ENCODE data around the gene GATAD2A.

The GATAD2A gene

DNA sequence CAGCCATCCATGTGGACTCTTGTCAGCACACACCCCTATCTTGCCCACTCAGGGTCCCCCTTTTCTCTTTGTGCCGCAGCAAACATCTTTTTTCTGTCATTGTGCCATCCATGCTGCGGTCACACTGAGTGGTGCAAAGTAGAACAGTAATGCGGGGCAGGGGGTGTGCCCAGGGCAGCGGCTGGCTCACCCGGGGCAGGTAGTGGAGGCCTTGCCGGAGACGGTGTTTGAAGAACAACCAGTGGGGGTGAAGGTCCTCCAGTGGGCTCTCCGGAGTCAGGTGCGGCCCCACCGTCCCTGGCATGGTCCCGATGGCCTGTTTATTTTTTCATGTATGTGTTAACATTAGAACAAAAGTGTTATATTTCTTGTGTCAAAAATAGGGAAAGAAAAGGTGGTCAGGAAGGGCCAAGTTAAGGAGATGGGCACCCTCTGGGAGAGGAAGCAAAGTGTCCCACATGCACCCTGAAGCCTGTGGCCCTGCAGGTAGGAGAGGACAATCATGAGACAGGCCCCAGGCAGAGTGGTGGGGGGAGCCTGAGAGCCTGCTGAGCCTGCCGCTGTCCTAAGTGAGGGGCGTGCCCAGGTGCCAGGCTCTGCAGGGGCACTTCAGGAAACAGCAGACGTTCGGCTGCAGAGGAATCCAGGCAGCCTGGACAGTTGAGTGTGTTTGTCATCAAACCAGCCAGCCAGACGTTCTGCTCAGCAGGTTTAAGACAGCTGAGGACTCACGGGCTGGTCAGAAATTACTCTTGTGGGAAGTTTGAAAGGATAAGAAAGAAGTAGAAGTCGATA, 97.5 kb downstream of the GATAD2A start:
- in situ Hi-C loops (cut with MboI; ENCODE audit: low sequenced_read_pairs): no loop called here

- in situ Hi-C loops (cut with MboI; ENCODE audit: low sequenced_read_pairs): no loop called here
Measured at GRCh38 chr19:19504754-19505668, 99.5 kb downstream of the GATAD2A start.

GRCh38 chr19:19505669-19506326, 100.3 kb downstream of the GATAD2A start:
- in situ Hi-C loops (cut with MboI; ENCODE audit: low sequenced_read_pairs): no loop called here

DNA sequence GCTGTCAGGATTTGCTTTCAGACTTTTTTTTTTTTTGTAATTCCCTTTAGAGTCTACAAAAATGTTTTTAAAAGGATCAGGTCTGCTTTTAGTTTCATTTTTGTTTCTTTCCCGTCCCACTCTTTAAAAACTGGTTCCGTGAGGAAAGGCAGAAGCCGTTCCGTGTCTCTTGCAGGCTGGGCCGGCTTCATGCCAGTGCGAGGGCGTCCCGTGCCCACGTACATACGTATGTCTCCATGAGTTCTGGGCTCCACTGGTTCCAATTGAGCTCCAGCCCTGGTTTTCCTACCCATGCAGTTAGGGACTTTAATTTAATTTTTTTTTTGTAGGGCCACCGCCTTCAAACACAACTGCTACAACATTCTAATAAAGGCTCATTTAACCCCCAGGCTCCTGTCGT, 101.1 kb downstream of the GATAD2A start:
- in situ Hi-C loops (cut with MboI; ENCODE audit: low sequenced_read_pairs): no loop called here

DNA sequence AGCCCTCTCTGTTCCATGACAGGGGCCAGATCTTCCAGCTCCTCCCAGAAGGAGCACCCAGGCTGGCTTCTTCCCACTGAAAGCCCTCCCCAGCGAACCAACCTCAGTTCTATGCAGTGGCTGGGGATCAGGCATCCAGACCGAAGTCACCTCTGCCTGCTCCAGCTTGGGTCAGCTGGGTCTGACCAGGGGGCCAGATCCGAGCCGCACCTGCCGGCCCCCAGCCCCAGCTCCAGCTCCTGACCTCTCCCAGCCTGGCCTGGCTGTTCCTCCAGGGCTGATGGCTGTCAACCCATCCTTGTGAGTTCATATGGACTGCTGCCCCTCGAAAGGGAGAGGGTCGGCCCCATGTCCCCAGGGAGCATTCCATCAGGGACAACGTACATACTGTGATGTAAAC, 101.9 kb downstream of the GATAD2A start:
- in situ Hi-C loops (cut with MboI; ENCODE audit: low sequenced_read_pairs): no loop called here

DNA sequence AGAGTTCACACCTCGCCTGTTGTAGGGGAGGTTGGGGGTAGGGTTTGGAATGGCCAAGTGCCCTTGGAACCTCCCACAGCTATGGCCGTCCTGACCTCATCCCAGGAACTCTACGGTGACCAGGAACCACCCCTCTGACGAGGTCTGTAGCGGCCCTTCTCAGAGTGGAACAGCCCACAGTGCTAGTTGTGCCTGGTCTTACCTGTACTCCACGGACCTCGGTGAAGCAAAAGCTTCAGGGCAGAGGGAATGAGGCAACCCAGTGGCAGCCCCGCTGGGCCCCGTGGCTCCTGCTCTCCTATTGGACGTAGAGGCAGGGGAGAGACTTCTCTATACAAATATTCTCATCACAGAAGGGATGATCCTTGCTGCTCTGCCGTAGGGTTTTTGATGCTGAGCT, 102.7 kb downstream of the GATAD2A start:
- in situ Hi-C loops (cut with MboI; ENCODE audit: low sequenced_read_pairs): no loop called here

DNA sequence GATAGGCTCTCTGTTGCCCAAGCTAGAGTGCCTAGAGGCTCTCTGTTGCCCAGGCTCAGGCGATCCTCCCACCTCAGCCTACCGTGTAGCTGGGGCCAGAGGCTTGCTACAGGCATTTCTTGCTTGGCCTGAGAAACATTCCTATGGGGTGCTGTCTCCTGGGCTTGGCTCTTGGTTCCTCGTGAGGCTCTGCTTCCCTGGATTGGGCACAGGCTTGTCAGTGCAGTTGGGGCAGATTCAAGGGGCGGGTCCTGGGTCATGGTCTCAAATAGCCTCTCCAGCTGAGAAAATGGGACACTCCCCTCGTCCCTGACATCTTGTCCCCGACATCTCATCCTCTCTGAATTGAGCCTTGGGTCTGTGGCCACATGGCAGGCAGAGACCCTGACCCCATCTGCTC, 105.0 kb downstream of the GATAD2A start:
- in situ Hi-C loops (cut with MboI; ENCODE audit: low sequenced_read_pairs): no loop called here

DNA sequence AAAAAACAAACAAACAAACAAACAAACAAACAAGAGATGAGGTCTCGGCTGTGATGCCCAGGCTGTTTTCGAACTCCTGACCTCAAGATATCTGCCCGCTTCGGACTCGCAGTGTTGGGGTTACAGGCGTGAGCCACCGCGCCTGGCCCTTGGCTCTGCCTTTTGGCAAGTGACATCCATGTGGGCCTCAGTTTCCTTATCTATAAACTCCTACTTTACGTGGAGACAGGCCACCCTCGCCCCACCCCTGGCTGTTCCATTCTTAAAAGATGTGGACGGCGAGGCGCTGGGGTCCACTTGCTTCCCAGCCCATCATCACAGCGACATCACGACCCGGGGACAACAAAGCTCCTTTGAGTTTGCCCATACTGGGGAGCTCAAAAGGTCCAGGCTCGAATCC, 108.2 kb downstream of the GATAD2A start:
- in situ Hi-C loops (cut with MboI; ENCODE audit: low sequenced_read_pairs): no loop called here

DNA sequence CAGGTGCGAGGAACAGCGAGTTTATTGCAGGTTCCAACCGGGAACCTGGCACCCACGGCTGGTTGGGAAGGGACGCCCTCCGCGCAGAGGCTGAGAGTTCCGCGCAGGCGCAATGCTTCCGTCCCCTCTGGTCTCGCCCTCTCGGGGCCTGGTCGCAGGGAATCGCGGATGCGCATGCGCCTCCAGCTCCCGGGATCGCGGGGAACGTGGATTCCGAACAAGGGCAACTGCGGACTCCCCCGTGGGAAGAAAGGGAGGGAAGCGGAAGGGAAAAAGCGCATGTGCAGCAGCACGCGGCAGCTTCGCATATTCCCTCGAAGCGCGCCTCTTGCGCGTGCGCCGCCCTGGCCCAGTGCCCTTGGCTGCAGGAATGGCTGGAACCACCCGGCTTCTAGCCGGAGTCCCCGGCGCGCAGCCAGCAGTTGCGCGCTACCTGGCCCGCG, 108.8 kb downstream of the GATAD2A start:
- in situ Hi-C loops (cut with MboI; ENCODE audit: low sequenced_read_pairs): no loop called here

DNA sequence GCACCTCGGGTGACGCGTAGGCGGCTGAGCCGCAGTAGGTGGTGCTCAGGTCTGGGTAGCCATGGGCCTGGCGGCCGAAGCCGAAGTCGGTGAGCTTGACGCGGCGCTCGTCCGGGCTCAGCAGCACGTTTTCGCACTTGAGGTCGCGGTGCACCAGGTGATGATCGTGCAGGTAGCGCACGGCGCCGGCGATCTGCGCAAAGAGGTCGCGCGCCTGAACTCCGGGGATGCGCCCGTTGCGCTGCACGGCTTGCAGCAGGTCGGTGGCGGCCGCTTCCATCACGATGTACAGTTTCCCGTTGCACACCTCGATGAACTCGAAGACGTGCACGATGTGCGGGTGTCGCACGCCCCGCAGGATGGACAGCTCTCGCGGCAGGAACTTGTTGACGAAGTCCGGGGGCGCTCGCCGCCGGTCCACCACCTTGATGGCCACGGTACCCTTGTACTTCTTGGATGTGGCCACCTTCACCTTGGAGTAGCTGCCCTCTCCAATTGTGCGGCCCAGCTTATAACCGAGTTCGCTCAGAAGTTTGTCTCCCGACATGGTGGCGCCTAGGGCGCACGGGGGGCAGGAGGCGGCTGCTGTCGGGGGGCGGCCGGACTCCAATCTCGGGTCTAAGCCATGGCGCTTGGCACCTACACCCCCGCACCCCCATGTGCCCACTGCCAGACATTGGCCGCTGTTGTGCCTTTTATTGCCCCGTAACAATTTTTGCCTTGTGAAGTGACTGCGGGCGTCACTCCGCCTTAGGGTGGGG, 109.6 kb downstream of the GATAD2A start, which contains the start of gene TSSK6:
TSSK6 (minus strand) TSS at position 668 of the 761 bp plus-strand sequence; CDS start at position 547, 121 bp downstream.
- in situ Hi-C loops (cut with MboI; ENCODE audit: low sequenced_read_pairs): no loop called here

- in situ Hi-C loops (cut with MboI; ENCODE audit: low sequenced_read_pairs): no loop called here
Measured at GRCh38 chr19:19515642-19516519, 110.4 kb downstream of the GATAD2A start, which contains the start of gene NDUFA13. NDUFA13 (plus strand) TSS chr19:19516225; CDS start chr19:19516239, 14 bp downstream.

GRCh38 chr19:19517235-19517619, 111.8 kb downstream of the GATAD2A start:
- in situ Hi-C loops (cut with MboI; ENCODE audit: low sequenced_read_pairs): no loop called here

GRCh38 chr19:19520989-19521388, 115.5 kb downstream of the GATAD2A start:
- in situ Hi-C loops (cut with MboI; ENCODE audit: low sequenced_read_pairs): no loop called here

DNA sequence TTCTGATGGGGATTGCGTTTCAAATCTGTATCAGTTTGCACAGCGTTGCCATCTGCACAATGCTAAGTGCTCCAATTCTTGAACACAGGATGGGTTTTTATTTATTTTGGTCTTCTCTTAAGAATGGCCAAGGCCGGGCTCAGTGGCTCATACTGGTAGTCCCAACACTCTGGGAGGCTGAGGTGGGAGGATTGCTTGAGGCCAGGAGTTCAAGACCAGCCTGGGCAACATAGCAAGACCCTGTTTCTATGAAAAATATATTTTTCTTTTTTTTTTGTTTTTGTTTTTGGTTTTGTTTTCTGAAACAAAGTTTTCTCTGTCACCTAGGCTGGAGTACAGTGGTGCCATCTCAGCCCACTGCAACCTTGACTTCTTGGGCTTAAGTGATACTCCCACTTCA, 117.7 kb downstream of the GATAD2A start:
- in situ Hi-C loops (cut with MboI; ENCODE audit: low sequenced_read_pairs): no loop called here

- in situ Hi-C loops (cut with MboI; ENCODE audit: low sequenced_read_pairs): no loop called here
Measured at GRCh38 chr19:19524053-19524452, 118.6 kb downstream of the GATAD2A start.

GRCh38 chr19:19525611-19526380, 120.3 kb downstream of the GATAD2A start:
- in situ Hi-C loops (cut with MboI; ENCODE audit: low sequenced_read_pairs): loop anchor here (25.0 kb wide), 1 partner anchor 762 kb away; no protein-coding TSS in a partner anchor

DNA sequence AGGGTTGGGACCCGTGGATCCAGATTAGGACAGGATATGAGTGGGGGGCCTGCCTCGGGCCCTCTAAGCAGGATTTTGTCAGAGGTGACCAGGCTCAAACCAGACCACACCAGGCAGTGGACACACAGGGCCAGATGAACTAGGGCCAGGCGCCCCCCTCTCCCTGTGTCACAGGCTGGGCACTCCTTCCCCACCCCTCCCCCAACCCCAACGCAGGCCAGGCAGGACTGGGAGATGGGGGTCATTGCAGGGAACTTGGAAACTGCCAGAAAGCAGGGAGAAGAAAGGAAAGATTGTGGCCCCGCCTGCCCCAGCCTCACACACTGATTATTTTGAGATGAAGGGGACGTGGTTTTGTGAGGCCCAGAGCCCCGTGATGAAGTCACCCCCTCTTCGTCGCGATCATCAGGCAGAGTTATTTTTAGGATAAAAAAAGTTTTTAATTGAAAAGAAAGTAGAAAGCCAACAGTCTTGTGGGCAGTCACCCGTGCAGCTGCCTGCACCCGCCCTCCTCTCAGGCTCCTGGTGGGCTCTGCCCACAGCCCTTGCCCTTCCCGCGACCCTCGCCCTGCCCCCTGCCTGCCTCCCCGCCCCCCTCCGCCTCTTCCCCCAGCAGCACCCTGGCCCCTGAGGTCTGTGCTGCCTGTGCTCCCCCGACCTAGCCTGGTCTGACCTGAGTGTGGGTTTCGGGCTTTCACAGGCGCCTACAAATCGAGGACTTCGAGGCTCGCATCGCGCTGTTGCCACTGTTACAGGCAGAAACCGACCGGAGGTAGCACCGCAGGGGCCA, 121.3 kb downstream of the GATAD2A start:
- in situ Hi-C loops (cut with MboI; ENCODE audit: low sequenced_read_pairs): loop anchor here (25.0 kb wide), 1 partner anchor 761 kb away; no protein-coding TSS in a partner anchor

DNA sequence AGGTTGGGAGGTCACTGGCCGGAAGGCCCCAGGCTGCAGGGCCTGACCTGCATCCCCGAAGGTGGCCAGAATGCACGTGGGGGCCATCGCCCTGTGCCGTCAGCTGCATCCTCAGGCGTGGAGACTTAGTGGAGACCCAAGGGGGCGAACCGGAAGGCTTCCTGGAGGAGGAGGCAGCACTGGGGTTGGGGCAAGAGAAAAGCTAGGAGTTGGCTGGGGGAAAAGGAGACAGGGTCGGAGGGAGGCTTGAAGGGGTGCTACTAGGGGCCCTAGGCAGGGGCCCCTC, 121.8 kb downstream of the GATAD2A start:
- in situ Hi-C loops (cut with MboI; ENCODE audit: low sequenced_read_pairs): loop anchor here (25.0 kb wide), 1 partner anchor 760 kb away; no protein-coding TSS in a partner anchor

All from HL-60/S4 treated with retinoic acid at 250 ng/mL for 4 days and 3 days (cell line).